ENCODE data around the gene GMCL2. TPM values are rescaled to one million over a fixed set of nuclear protein-coding genes. Genes with fewer than 3 reads are reported as not detected.
A peak's percentile ranks its signal among the peaks of the same experiment; 100 is the strongest.

The GMCL2 gene
- total RNA-seq, 1 donor, result not detected

GRCh38 chr5:178210686-178211085 lies 23.5 kb upstream of the GMCL2 start:
- no peak for DNase-seq (ENCODE audit: low read depth)
- no peak for TF ChIP-seq CTCF (IDR thresholded peaks at IDR 0.05; ENCODE audit: insufficient read depth, low read depth, low read length)
- no peak overlapping the region for H3K4me3 ChIP-seq (ENCODE audit: low read depth, low read length)

GRCh38 chr5:178210073-178210535 lies 22.9 kb upstream of the GMCL2 start:
- DNase-seq (ENCODE audit: low read depth), result no peak
- TF ChIP-seq CTCF (IDR thresholded peaks at IDR 0.05; ENCODE audit: insufficient read depth, low read depth, low read length), result no peak
- H3K4me3 ChIP-seq (ENCODE audit: low read depth, low read length), result no peak overlapping the region

GRCh38 chr5:178209334-178210072 lies 22.3 kb upstream of the GMCL2 start:
- TF ChIP-seq CTCF (IDR thresholded peaks at IDR 0.05; ENCODE audit: insufficient read depth, low read depth, low read length), result no peak
- no peak overlapping the region for H3K4me3 ChIP-seq (ENCODE audit: low read depth, low read length)
- no peak for DNase-seq (ENCODE audit: low read depth)

- TF ChIP-seq CTCF (IDR thresholded peaks at IDR 0.05; ENCODE audit: insufficient read depth, low read depth, low read length), result peak; percentile 15
- DNase-seq (ENCODE audit: low read depth), result no peak
Measured at GRCh38 chr5:178208540-178209227, 21.5 kb upstream of the GMCL2 start.

GRCh38 chr5:178207917-178208280 lies 20.7 kb upstream of the GMCL2 start:
- no peak overlapping the region for H3K4me3 ChIP-seq (ENCODE audit: low read depth, low read length)
- no peak for DNase-seq (ENCODE audit: low read depth)
- no peak for TF ChIP-seq CTCF (IDR thresholded peaks at IDR 0.05; ENCODE audit: insufficient read depth, low read depth, low read length)

More at GRCh38 chr5:178208540-178209227, 21.5 kb upstream of the GMCL2 start:
- H3K4me3 ChIP-seq (ENCODE audit: low read depth, low read length), result no peak overlapping the region

GRCh38 chr5:178207183-178207916 lies 20.2 kb upstream of the GMCL2 start:
- peak; percentile 43 for DNase-seq (ENCODE audit: low read depth)
- no peak overlapping the region for H3K4me3 ChIP-seq (ENCODE audit: low read depth, low read length)
- no peak for TF ChIP-seq CTCF (IDR thresholded peaks at IDR 0.05; ENCODE audit: insufficient read depth, low read depth, low read length)
